Spleen (tissue), 11 donors: ENCODE data around the gene RABAC1. TPM values are rescaled to one million over a fixed set of nuclear protein-coding genes. Genes with fewer than 3 reads are reported as not detected.

ENCODE experiments used
- DNase-seq: peaks from one replicate; pipeline ENCODE4 v3.0.0-alpha.2; 2020
- H3K27ac ChIP-seq, 8 donors: fragments of 200-600 bp; sonication (generic) in 7 of 8; 1 replicate in 4 of 8; 2 replicates in 4 of 8; pipeline versions ENCODE4 v1.5.0 to v1.8.0; 2016 to 2021; ENCODE audit warnings: inconsistent platforms in 4 of 8, mild to moderate bottlenecking in 4 of 8, moderate library complexity in 1 of 8
- H3K27me3 ChIP-seq, 7 donors: fragments of 200-600 bp; sonication (generic) in 6 of 7; replicated peaks in 1 of 7; 1 replicate in 4 of 7; 2 replicates in 3 of 7; pipeline versions ENCODE4 v1.5.0 to v1.8.0; 2016 to 2021; ENCODE audit warnings: inconsistent platforms in 3 of 7, mild to moderate bottlenecking in 1 of 7
- H3K36me3 ChIP-seq, 6 donors: fragments of 200-600 bp; sonication (generic) in 5 of 6; 1 replicate in 4 of 6; 2 replicates in 2 of 6; pipeline versions ENCODE4 v1.5.0 to v1.8.0; 2016 to 2021; ENCODE audit warnings: inconsistent platforms in 2 of 6
- H3K4me1 ChIP-seq, 6 donors: fragments of 200-600 bp; sonication (generic) in 5 of 6; 1 replicate in 3 of 6; 2 replicates in 3 of 6; pipeline versions ENCODE4 v1.5.0 to v1.8.0; 2016 to 2021; ENCODE audit warnings: inconsistent platforms in 3 of 6
- H3K4me3 ChIP-seq, 8 donors: fragments of 200-600 bp; sonication (generic) in 7 of 8; 1 replicate in 4 of 8; 2 replicates in 4 of 8; pipeline versions ENCODE4 v1.5.0 to v1.8.0; 2016 to 2021; ENCODE audit warnings: inconsistent platforms in 4 of 8, mild to moderate bottlenecking in 4 of 8, moderate library complexity in 2 of 8
- H3K9me3 ChIP-seq, 8 donors: fragments of 200-600 bp; sonication (generic) in 7 of 8; 1 replicate in 4 of 8; 2 replicates in 4 of 8; pipeline versions ENCODE4 v1.5.0 to v1.8.0; 2016 to 2021; ENCODE audit warnings: inconsistent platforms in 4 of 8
- POLR2A ChIP-seq, 3 donors: fragments of 450-650 bp; IDR thresholded peaks; one replicate each; pipeline ENCODE4 v1.5.1; 2017; ENCODE audit warnings: antibody characterized with exemption in 3 of 3, mild to moderate bottlenecking in 1 of 3
- POLR2AphosphoS5 ChIP-seq, 3 donors: sonication (generic); formaldehyde crosslinking; IDR thresholded peaks; one replicate each; pipeline ENCODE4 v1.5.1; 2017; ENCODE audit warnings: antibody characterized with exemption in 3 of 3
- WGBS, 5 donors: extraction: QIAGEN DNeasy Blood & Tissue Kit in 3 of 5; methylation state at CpG; one replicate each; pipeline versions ENCODE4 v1.1.5 to v1.1.7; 2013 to 2018; 5-methylcytosine and 5-hydroxymethylcytosine counted together
- intact Hi-C: fragments of 100-400 bp; cut with DNase I; formaldehyde crosslinking; loops from one replicate; pipeline ENCODE4 v1.15.0; 2023; ENCODE audit warnings: low total_unique reads
- polyA plus RNA-seq, 3 donors: library from polyadenylated mRNA; stranded (reverse); fragments of 200-250 nt; gene quantifications; one replicate each; pipeline ENCODE4 v1.2.1, GENCODE V29; 2013
- total RNA-seq, 7 donors: library from RNA; depleted of rRNA in 3 of 7; stranded (reverse); fragments of >200 nt in 3 of 7; fragmentation: NEBNext Ultra II Directional in 4 of 7; extraction: Animal tissue kit (Norgen Biotek cat#: 25700) in 4 of 7; gene quantifications; one replicate each; pipeline versions ENCODE4 v1.1.0 to v1.2.1, GENCODE V29; 2016 to 2021
- TF ChIP-seq, protein P1 (sequence below), 11 experiments: fragments of 200-600 bp in 7 of 11; fragments of 450-650 bp in 4 of 11; sonication (generic) in 4 of 11; IDR thresholded peaks in 8 of 11; conservative IDR thresholded peaks in 3 of 11; 1 replicate in 7 of 11; 2 replicates in 4 of 11; pipeline versions ENCODE4 v1.4.0 to v1.8.0; 2016 to 2021; ENCODE audit warnings: antibody characterized with exemption in 11 of 11, inconsistent platforms in 4 of 11, mild to moderate bottlenecking in 1 of 11
- donor health status: healthy with polysubstance abuse.
- donor health status: DM: no; HTN: no; CAD: no; lungs with moderate emphysema.
- donor health status: DM: no; HTN: no; CAD: no.
- donor health status: Bipolar disorder and iron deficiency.
- donor health status: healthy.
- donor health status: DM: no; HTN: no; CAD: no.
- donor health status: DM: yes; HTN: yes; CAD: no.

RABAC1 gene
- total and polyA plus RNA-seq, 10 donors, result 85.6 to 165 (median 134) TPM

DNA sequence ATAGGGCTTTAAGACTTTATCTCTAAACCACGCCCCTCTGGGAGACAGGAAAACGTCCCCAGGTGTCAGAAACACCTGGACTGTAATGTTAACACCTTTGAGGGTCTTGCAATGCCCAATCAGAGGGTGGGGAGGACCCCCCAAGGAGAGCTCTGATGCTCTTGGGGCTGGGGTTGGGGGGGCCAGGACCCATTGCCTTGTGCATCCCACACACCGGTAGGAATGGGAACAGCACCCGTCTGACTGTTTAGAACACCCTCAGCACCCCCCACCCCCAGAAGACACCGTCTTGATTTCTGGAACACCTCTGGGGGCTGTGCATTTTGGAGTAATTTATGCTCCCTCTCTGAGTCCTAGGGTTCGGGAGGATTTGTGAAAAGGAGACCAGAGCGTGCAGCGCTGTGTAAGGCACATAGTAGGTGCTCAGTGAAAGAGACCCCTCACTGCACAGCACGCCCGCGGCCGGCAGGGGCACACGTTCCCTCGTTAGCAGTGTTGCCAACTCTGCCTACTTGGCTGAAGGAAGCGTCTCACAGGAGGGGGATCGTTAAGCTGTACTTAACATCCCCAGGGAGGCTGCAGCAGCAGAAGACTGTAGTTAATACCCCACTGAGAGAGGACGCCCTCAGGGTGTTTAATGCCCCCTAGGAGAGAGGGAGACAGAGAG lies 28.1 kb downstream of the RABAC1 start:
- Histone ChIP-seq H3K36me3 (no peaks in the 10 kb centered on the region), H3K4me3 (no peak overlapping the region), H3K9me3 (no peaks in the 10 kb centered on the region), H3K27ac (no peak overlapping the region), H3K4me1 (peaks cover 10 to 88% (median 44%) of the 10 kb centered on the region in 6 donors), H3K27me3 (peaks cover 0 to 97% (median 50%) of the 10 kb centered on the region in 7 donors)
- WGBS, 5 donors, result 12 to 25% (median 19%) methylated on average over 14 to 17 of the region's 17 CpGs
- DNase-seq, result no peak
- intact Hi-C loops, result no loop called here
- TF ChIP-seq, protein P1, sequence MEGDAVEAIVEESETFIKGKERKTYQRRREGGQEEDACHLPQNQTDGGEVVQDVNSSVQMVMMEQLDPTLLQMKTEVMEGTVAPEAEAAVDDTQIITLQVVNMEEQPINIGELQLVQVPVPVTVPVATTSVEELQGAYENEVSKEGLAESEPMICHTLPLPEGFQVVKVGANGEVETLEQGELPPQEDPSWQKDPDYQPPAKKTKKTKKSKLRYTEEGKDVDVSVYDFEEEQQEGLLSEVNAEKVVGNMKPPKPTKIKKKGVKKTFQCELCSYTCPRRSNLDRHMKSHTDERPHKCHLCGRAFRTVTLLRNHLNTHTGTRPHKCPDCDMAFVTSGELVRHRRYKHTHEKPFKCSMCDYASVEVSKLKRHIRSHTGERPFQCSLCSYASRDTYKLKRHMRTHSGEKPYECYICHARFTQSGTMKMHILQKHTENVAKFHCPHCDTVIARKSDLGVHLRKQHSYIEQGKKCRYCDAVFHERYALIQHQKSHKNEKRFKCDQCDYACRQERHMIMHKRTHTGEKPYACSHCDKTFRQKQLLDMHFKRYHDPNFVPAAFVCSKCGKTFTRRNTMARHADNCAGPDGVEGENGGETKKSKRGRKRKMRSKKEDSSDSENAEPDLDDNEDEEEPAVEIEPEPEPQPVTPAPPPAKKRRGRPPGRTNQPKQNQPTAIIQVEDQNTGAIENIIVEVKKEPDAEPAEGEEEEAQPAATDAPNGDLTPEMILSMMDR (IDR thresholded peaks at IDR 0.05 in 8 of 11, conservative IDR thresholded peaks at IDR 0.05 in 3 of 11), result peak in 5 of 11 experiments; percentile 22 to 42 (median 26)
- TF ChIP-seq POLR2A (IDR thresholded peaks at IDR 0.05) (no peak), POLR2AphosphoS5 (IDR thresholded peaks at IDR 0.05) (no peak)

DNA sequence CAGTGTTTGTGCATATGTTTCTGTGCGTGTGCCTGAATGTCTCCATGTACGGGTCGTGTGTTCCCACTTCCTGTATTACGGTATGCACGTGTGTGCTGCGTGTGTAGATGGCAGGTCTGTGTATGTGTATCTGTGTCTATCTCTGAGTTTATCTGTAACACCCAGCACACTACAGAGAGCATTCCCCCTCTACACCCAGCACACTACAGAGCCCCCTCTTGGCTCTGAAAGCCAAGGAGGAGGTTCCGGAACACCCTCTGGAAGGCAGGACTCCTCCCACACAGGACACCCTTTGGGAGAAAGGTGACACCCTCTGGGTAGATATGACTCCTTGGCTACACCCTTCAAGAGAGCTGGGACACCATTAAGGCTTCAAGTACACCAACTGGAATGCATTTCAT lies 28.8 kb downstream of the RABAC1 start:
- intact Hi-C loops, result no loop called here
- Histone ChIP-seq H3K36me3 (no peaks in the 10 kb centered on the region), H3K27ac (no peak overlapping the region), H3K4me1 (peaks cover 10 to 80% (median 38%) of the 10 kb centered on the region in 6 donors), H3K9me3 (no peaks in the 10 kb centered on the region), H3K4me3 (no peak overlapping the region), H3K27me3 (peaks cover 0 to 97% (median 52%) of the 10 kb centered on the region in 7 donors)
- WGBS, 5 donors, result 13 to 19% (median 17%) methylated on average over 7 of the region's 7 CpGs
- TF ChIP-seq POLR2AphosphoS5 (IDR thresholded peaks at IDR 0.05), result no peak
- no peak for DNase-seq

DNA sequence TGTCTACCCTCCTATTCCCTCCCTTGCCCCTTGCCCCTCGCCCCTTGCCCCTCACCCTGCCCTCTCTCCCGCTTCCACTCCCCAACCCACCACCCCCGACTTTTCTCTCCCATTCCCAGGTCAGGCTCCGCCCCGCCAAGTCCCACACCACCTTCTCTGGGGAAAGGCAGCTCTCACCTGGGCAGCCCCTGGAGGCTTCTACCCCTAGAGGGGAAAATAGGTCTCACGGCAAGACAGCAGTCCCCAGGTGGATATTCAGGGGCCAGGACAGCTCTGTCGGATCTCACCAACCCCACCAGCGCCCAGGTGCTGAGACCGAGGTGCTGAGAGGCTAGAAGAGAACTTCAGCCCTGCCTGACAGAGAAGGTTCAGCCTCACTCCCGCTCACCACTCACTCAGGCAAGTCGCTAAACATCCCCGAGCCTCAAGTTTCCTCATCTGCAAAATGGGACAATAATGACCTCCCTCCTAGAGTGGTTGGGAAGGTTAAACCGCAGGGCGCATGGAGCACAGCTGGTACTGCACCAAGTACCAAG lies 29.5 kb downstream of the RABAC1 start:
- Histone ChIP-seq H3K4me3 (peak overlapping the region in 1 of 8 donors; percentile 82), H3K9me3 (no peaks in the 10 kb centered on the region), H3K4me1 (peaks cover 10 to 73% (median 31%) of the 10 kb centered on the region in 6 donors), H3K27me3 (peaks cover 0 to 97% (median 55%) of the 10 kb centered on the region in 7 donors), H3K36me3 (no peaks in the 10 kb centered on the region), H3K27ac (peak overlapping the region in 2 of 8 donors; percentile 80 to 84)
- intact Hi-C loops, result no loop called here
- DNase-seq, result peak; percentile 76
- 27 to 39% (median 31%) methylated on average over 11 to 14 of the region's 14 CpGs for WGBS, 5 donors
- TF ChIP-seq POLR2A (IDR thresholded peaks at IDR 0.05) (no peak), POLR2AphosphoS5 (IDR thresholded peaks at IDR 0.05) (no peak)
- TF ChIP-seq, protein P1 (IDR thresholded peaks at IDR 0.05 in 8 of 11, conservative IDR thresholded peaks at IDR 0.05 in 3 of 11), result no peak

DNA sequence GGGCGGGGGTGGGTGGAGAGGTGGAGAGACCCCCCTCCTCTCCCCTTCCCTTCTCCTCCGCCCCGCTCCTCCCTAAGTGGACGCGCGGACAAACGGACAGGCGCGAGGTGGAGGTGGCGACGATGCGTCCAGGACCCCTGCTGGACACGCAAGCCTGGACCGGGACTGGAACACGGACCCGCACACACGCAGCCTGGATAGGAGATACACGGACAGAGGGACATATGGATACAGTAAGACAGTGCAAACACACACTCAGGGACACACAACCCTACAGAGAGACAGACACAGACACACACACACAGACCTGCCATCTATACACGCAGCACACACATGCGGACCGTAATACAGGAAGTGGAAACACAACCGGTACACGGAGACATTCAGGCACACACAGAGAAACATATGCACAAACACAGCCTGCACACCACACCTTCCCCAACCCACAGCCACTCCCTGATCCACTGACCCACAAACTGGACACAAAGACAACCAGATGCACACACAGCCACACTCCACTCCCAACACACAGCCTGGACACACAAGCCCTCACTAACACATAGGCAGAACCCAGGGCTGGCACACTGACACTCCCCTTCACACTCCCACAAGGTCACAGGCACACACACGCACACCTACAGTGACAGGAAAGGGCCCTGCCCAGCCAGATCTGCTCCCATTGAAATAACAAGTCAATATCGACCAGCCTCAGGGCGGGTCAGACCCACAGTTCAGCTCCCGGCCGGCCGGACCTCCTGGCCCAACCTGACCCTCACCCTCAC lies 30.2 kb downstream of the RABAC1 start:
- H3K27me3 ChIP-seq, result peaks cover 0 to 99% (median 62%) of the 10 kb centered on the region in 7 donors
- H3K36me3 ChIP-seq, result no peaks in the 10 kb centered on the region
- H3K9me3 ChIP-seq, result no peaks in the 10 kb centered on the region
- DNase-seq, result peak; percentile 77
- H3K27ac ChIP-seq, result peak overlapping the region in 6 of 8 donors; percentile 42 to 84 (median 68)
- WGBS, 5 donors, result 4 to 7% (median 5%) methylated on average over 26 to 29 of the region's 29 CpGs
- H3K4me3 ChIP-seq, result peak overlapping the region; percentile 35 to 82 (median 50)
- intact Hi-C loops, result no loop called here
- H3K4me1 ChIP-seq, result peaks cover 10 to 73% (median 30%) of the 10 kb centered on the region in 6 donors
- TF ChIP-seq POLR2AphosphoS5 (IDR thresholded peaks at IDR 0.05) (peak in 2 of 3 donors; percentile 43 to 60), POLR2A (IDR thresholded peaks at IDR 0.05) (no peak)
